Epithelial cell of esophagus (primary cell): Measurements from ENCODE around the gene KRTAP12-1.
"Not testable (repeated sequence)": the region's sequence is repeated elsewhere in the genome, so short reads cannot be mapped to it uniquely, and the experiment has no call there.

Source experiments
- DNase-seq: peaks from one replicate; pipeline ENCODE4 v3.0.0; 2010; ENCODE audit warnings: low read depth
- H3K4me3 ChIP-seq: 2 replicates; pipeline ENCODE4 v1.5.1; 2011; ENCODE audit warnings: mild to moderate bottlenecking, low read length, control low read depth
- CTCF ChIP-seq: IDR thresholded peaks from 2 replicates; pipeline ENCODE4 v1.5.1; 2011; ENCODE audit warnings: low read depth, mild to moderate bottlenecking, low read length, control low read depth, inconsistent platforms; ENCODE audit not compliant: insufficient read depth; ENCODE audit errors: missing control alignments

The KRTAP12-1 gene

GRCh38 chr21:44702111-44702972 lies 20.4 kb upstream of the KRTAP12-1 start:
- DNase-seq = no peak

GRCh38 chr21:44701541-44701940 lies 19.6 kb upstream of the KRTAP12-1 start:
- no peak for DNase-seq
- H3K4me3 ChIP-seq = no peak overlapping the region
- no peak for TF ChIP-seq CTCF

More at GRCh38 chr21:44702111-44702972, 20.4 kb upstream of the KRTAP12-1 start:
- no peak for TF ChIP-seq CTCF
- H3K4me3 ChIP-seq = no peak overlapping the region

GRCh38 chr21:44701023-44701400 lies 19.0 kb upstream of the KRTAP12-1 start:
- no peak for DNase-seq
- no peak for TF ChIP-seq CTCF
- no peak overlapping the region for H3K4me3 ChIP-seq

- no peak for DNase-seq
- no peak overlapping the region for H3K4me3 ChIP-seq
- no peak for TF ChIP-seq CTCF
These were observed 18.4 kb upstream of the KRTAP12-1 start for GRCh38 chr21:44700101-44701022.

GRCh38 chr21:44699502-44700001 lies 17.6 kb upstream of the KRTAP12-1 start:
- no peak overlapping the region for H3K4me3 ChIP-seq
- no peak for TF ChIP-seq CTCF
- DNase-seq = no peak

GRCh38 chr21:44697811-44698734 lies 16.1 kb upstream of the KRTAP12-1 start:
- TF ChIP-seq CTCF = no peak
- no peak for DNase-seq
- H3K4me3 ChIP-seq = no peak overlapping the region

GRCh38 chr21:44697172-44697810 lies 15.3 kb upstream of the KRTAP12-1 start, which contains the start of gene KRTAP10-12:
Gene KRTAP10-12 (plus strand): TSS chr21:44697172. CDS start chr21:44697202, 30 bp downstream.
- not testable (repeated sequence) for DNase-seq, H3K4me3 ChIP-seq
